ENCODE results near the gene RELL2. TPM values are rescaled to one million over a fixed set of nuclear protein-coding genes. Genes with fewer than 3 reads are reported as not detected.

Gene RELL2
- total RNA-seq, 1 experiment from 2014 or later: 8.7 TPM

- Histone ChIP-seq H4K20me1 (ENCODE audit: insufficient read depth) (no peaks in the 10 kb centered on the region), H3K9ac (ENCODE audit: low read length) (no peak overlapping the region), H3K9me3 (ENCODE audit: control insufficient read depth in 1 of 2, insufficient read depth in 1 of 2, low read depth in 1 of 2, low read length in 2 of 2) (no peaks in the 10 kb centered on the region), H3K4me2 (ENCODE audit: low read length) (no peak overlapping the region), H3K27me3 (ENCODE audit: insufficient read depth, low read length) (no peaks in the 10 kb centered on the region), H3K79me2 (ENCODE audit: insufficient read depth, low read length) (peaks cover 21% of the 10 kb centered on the region), H3K4me1 (ENCODE audit: control insufficient read depth in 1 of 2, insufficient read depth in 2 of 2, low read length in 2 of 2) (peaks cover 10 to 40% of the 10 kb centered on the region in 2 experiments), H3K9me2 (ENCODE audit: insufficient read depth) (no peaks in the 10 kb centered on the region), H2AFZ (ENCODE audit: low read depth, low read length, poor library complexity, severe bottlenecking) (no peak overlapping the region), H3K4me3 (replicated peaks in 1 of 2; ENCODE audit: low read depth in 1 of 2, low read length in 2 of 2) (no peak overlapping the region), H3K36me3 (ENCODE audit: control insufficient read depth in 1 of 2, insufficient read depth in 2 of 2, low read length in 2 of 2) (peaks cover 0 to 2% of the 10 kb centered on the region in 2 experiments; a peak in 1 of 4 replicates), H3K27ac (ENCODE audit: low read depth, low read length) (no peak overlapping the region)
- no peak for ATAC-seq
- TF ChIP-seq FOSL1 (IDR thresholded peaks at IDR 0.05; ENCODE audit: low read depth) (no peak), SP1 (IDR thresholded peaks at IDR 0.05; ENCODE audit: low read depth) (no peak), YY1 (IDR thresholded peaks at IDR 0.05; ENCODE audit: extremely low read depth, insufficient replicate concordance, low read depth, low read length) (no peak), POLR2AphosphoS5 (IDR thresholded peaks at IDR 0.05; ENCODE audit: low read depth, low read length) (no peak), JUND (IDR thresholded peaks at IDR 0.05) (no peak), SIN3A (IDR thresholded peaks at IDR 0.05; ENCODE audit: low read depth) (no peak)
- CTCF ChIA-PET: interaction anchor here (3.5 kb wide), 1 partner anchor 47 kb away, joined by 25 read pairs; no protein-coding TSS in a partner anchor
- DNase-seq (ENCODE audit: low read depth, low spot score): no peak
- TSS peak; percentile 29 for BruUV-seq (replicated peaks)
- RAD21 ChIA-PET (ENCODE audit: low non-redundant PET in 1 of 2, low total read pairs in 2 of 2, uncharacterized antibody in 2 of 2, unreplicated experiment in 2 of 2): no interaction called here
- POLR2A ChIA-PET: no interaction called here
- intact Hi-C loops (cut with micrococcal nuclease): no loop called here
These were observed 2.7 kb downstream of the RELL2 start for GRCh38 chr5:141639357-141640050.

- H3K36me3 ChIP-seq (ENCODE audit: control insufficient read depth in 1 of 2, insufficient read depth in 2 of 2, low read length in 2 of 2): peaks cover 0 to 2% of the 10 kb centered on the region in 2 experiments; a peak in 1 of 4 replicates
- H3K79me2 ChIP-seq (ENCODE audit: insufficient read depth, low read length): peaks cover 16% of the 10 kb centered on the region
- no peaks in the 10 kb centered on the region for H3K27me3 ChIP-seq (ENCODE audit: insufficient read depth, low read length)
- H3K27ac ChIP-seq (ENCODE audit: low read depth, low read length): no peak overlapping the region
- TF ChIP-seq POLR2A (IDR thresholded peaks at IDR 0.05; ENCODE audit: borderline replicate concordance, extremely low read depth, insufficient read depth, insufficient read length) (no peak), EGR1 (IDR thresholded peaks at IDR 0.05; ENCODE audit: low read depth) (no peak), SP1 (IDR thresholded peaks at IDR 0.05; ENCODE audit: low read depth) (no peak), REST (IDR thresholded peaks at IDR 0.05; ENCODE audit: low read depth) (no peak), EZH2 (IDR thresholded peaks at IDR 0.05) (no peak), JUND (IDR thresholded peaks at IDR 0.05) (no peak), YY1 (IDR thresholded peaks at IDR 0.05; ENCODE audit: extremely low read depth, insufficient replicate concordance, low read depth, low read length) (no peak), ZFX (IDR thresholded peaks at IDR 0.05) (no peak), SIN3A (IDR thresholded peaks at IDR 0.05; ENCODE audit: low read depth) (no peak), ZNF274 (IDR thresholded peaks at IDR 0.05; ENCODE audit: low read depth, low read length) (no peak)
- H3K4me1 ChIP-seq (ENCODE audit: control insufficient read depth in 1 of 2, insufficient read depth in 2 of 2, low read length in 2 of 2): peaks cover 10 to 40% of the 10 kb centered on the region in 2 experiments
- ATAC-seq (no peak), DNase-seq (ENCODE audit: low read depth, low spot score) (no peak)
- CTCF ChIA-PET: no interaction called here
- H4K20me1 ChIP-seq (ENCODE audit: insufficient read depth): no peaks in the 10 kb centered on the region
- no peak overlapping the region for H3K4me3 ChIP-seq (replicated peaks in 1 of 2; ENCODE audit: low read depth in 1 of 2, low read length in 2 of 2)
- no peak overlapping the region for H2AFZ ChIP-seq (ENCODE audit: low read depth, low read length, poor library complexity, severe bottlenecking)
- H3K9ac ChIP-seq (ENCODE audit: low read length): no peak overlapping the region
- intact Hi-C loops (cut with micrococcal nuclease): no loop called here
- no TSS peak for BruUV-seq (replicated peaks)
- RAD21 ChIA-PET (ENCODE audit: low non-redundant PET in 1 of 2, low total read pairs in 2 of 2, uncharacterized antibody in 2 of 2, unreplicated experiment in 2 of 2): no interaction called here
- no peaks in the 10 kb centered on the region for H3K9me2 ChIP-seq (ENCODE audit: insufficient read depth)
- POLR2A ChIA-PET: no interaction called here
- H3K4me2 ChIP-seq (ENCODE audit: low read length): no peak overlapping the region
- no peaks in the 10 kb centered on the region for H3K9me3 ChIP-seq (ENCODE audit: control insufficient read depth in 1 of 2, insufficient read depth in 1 of 2, low read depth in 1 of 2, low read length in 2 of 2)
These were observed 3.2 kb downstream of the RELL2 start for GRCh38 chr5:141640051-141640415.

Measured in HCT116 (cell line).